GM23338 (cell line): ENCODE data around the gene YWHAH. TPM values are rescaled to one million over a fixed set of nuclear protein-coding genes. Genes with fewer than 3 reads are reported as not detected.

ENCODE experiments used
- ATAC-seq: fragments of 200-7000 bp; cut with Tn5 transposase; 3 replicates; pipeline ENCODE4 v1.9.1; 2020
- DNase-seq: peaks from one replicate; pipeline ENCODE4 v3.0.0-alpha.2; 2015; ENCODE audit warnings: low spot score
- H2AFZ ChIP-seq: fragments of 200-600 bp; sonication (generic); 2 replicates; pipeline ENCODE4 v1.8.0; 2016; ENCODE audit warnings: antibody characterized with exemption, mild to moderate bottlenecking, moderate library complexity
- H3F3A ChIP-seq: fragments of 200-600 bp; sonication (generic); replicated peaks from 2 replicates; pipeline ENCODE4 v1.8.0; 2017; ENCODE audit warnings: antibody characterized with exemption, mixed run types, low read depth
- H3K27ac ChIP-seq: fragments of 200-600 bp; sonication (generic); 2 replicates; pipeline ENCODE4 v1.6.1; 2016; ENCODE audit warnings: low read depth
- H3K27me3 ChIP-seq: fragments of 200-600 bp; sonication (generic); 2 replicates; pipeline ENCODE4 v1.8.0; 2016; ENCODE audit warnings: mild to moderate bottlenecking, mixed run types, moderate library complexity; ENCODE audit not compliant: insufficient read depth
- H3K36me3 ChIP-seq: fragments of 200-600 bp; sonication (generic); 2 replicates; pipeline ENCODE4 v1.8.0; 2016; ENCODE audit warnings: mild to moderate bottlenecking; ENCODE audit not compliant: insufficient read depth
- H3K4me1 ChIP-seq: fragments of 200-600 bp; sonication (generic); 2 replicates; pipeline ENCODE4 v1.8.0; 2016; ENCODE audit warnings: mild to moderate bottlenecking, moderate library complexity; ENCODE audit not compliant: insufficient read depth
- H3K4me2 ChIP-seq: fragments of 200-600 bp; sonication (generic); 2 replicates; pipeline ENCODE4 v1.7.1; 2017; ENCODE audit warnings: mixed run types
- H3K4me3 ChIP-seq: fragments of 200-600 bp; sonication (generic); 2 replicates; pipeline ENCODE4 v1.6.1; 2016; ENCODE audit warnings: mixed run types
- H3K79me2 ChIP-seq: fragments of 200-600 bp; sonication (generic); replicated peaks from 2 replicates; pipeline ENCODE4 v1.8.0; 2017; ENCODE audit warnings: mild to moderate bottlenecking; ENCODE audit not compliant: insufficient read depth
- H3K9me2 ChIP-seq: fragments of 200-600 bp; sonication (generic); 2 replicates; pipeline ENCODE4 v1.8.0; 2017; ENCODE audit not compliant: insufficient read depth
- H4K20me1 ChIP-seq: fragments of 200-600 bp; sonication (generic); replicated peaks from 2 replicates; pipeline ENCODE4 v1.8.0; 2017; ENCODE audit warnings: mild to moderate bottlenecking; ENCODE audit not compliant: insufficient read depth
- H3K27ac Mint-ChIP-seq: 2 replicates; pipeline ENCODE4 v1.8.0; 2020; ENCODE audit warnings: inconsistent platforms, mild to moderate bottlenecking, moderate library complexity, mixed read lengths
- H3K27me3 Mint-ChIP-seq: 3 replicates; pipeline ENCODE4 v1.8.0; 2022; ENCODE audit warnings: low read depth, mild to moderate bottlenecking, moderate library complexity, mixed read lengths, inconsistent platforms; ENCODE audit not compliant: insufficient read depth, poor library complexity
- H3K36me3 Mint-ChIP-seq: 3 replicates; pipeline ENCODE4 v1.8.0; 2021; ENCODE audit warnings: low read depth, mild to moderate bottlenecking, inconsistent platforms, moderate library complexity, mixed read lengths
- H3K4me1 Mint-ChIP-seq: 3 replicates; pipeline ENCODE4 v1.8.0; 2020; ENCODE audit warnings: mild to moderate bottlenecking, inconsistent platforms, mixed read lengths
- H3K4me3 Mint-ChIP-seq: 3 replicates; pipeline ENCODE4 v1.8.0; 2021; ENCODE audit warnings: moderate library complexity, mild to moderate bottlenecking, inconsistent platforms, mixed read lengths
- H3K9me3 Mint-ChIP-seq: 3 replicates; pipeline ENCODE4 v1.8.0; 2020; ENCODE audit warnings: moderate library complexity, mild to moderate bottlenecking, inconsistent platforms, mixed read lengths
- CREB1 ChIP-seq: fragments of 250-450 bp; sonication (Bioruptor Pico); IDR thresholded peaks from 2 replicates; pipeline ENCODE4 v1.5.0; 2020; ENCODE audit warnings: low read depth, mild to moderate bottlenecking, moderate library complexity
- EZH2phosphoT487 ChIP-seq: fragments of 200-600 bp; sonication (generic); IDR thresholded peaks from one replicate; pipeline ENCODE4 v1.8.1; 2018; ENCODE audit warnings: antibody characterized with exemption; ENCODE audit not compliant: unreplicated experiment
- JUNB ChIP-seq: IDR thresholded peaks from one replicate; pipeline ENCODE4 v1.6.1; 2016; ENCODE audit warnings: antibody characterized with exemption; ENCODE audit not compliant: unreplicated experiment
- NANOG ChIP-seq: IDR thresholded peaks from 2 replicates; pipeline ENCODE4 v1.6.1; 2016; ENCODE audit warnings: antibody characterized with exemption, borderline replicate concordance
- REST ChIP-seq: IDR thresholded peaks from one replicate; pipeline ENCODE4 v1.6.1; 2018; ENCODE audit warnings: antibody characterized with exemption; ENCODE audit not compliant: unreplicated experiment
- ZNF114 ChIP-seq: fragments of 250-450 bp; sonication (Bioruptor Pico); IDR thresholded peaks from 2 replicates; pipeline ENCODE4 v1.5.0; 2020; ENCODE audit warnings: mild to moderate bottlenecking, moderate library complexity
- polyA plus RNA-seq: library from polyadenylated mRNA; unstranded; fragments of >200 nt; fragmentation: Nextera tagmentation; extraction: Ambion mirVana; gene quantifications from 2 replicates; pipeline ENCODE4 v1.2.1, GENCODE V29; 2016
- total RNA-seq: library from RNA; depleted of rRNA; stranded (reverse); fragments of >200 nt; shearing (Covaris generic); gene quantifications from 2 replicates; pipeline ENCODE4 v1.2.3, GENCODE V29; 2014
- TF ChIP-seq, protein P1 (sequence below): fragments of 250-450 bp; sonication (Bioruptor Pico); IDR thresholded peaks from 2 replicates; pipeline ENCODE4 v1.5.0; 2020; ENCODE audit warnings: mild to moderate bottlenecking, moderate library complexity

Gene YWHAH
- total and polyA plus RNA-seq, 2 experiments from 2014 or later = 277 to 283 TPM

DNA sequence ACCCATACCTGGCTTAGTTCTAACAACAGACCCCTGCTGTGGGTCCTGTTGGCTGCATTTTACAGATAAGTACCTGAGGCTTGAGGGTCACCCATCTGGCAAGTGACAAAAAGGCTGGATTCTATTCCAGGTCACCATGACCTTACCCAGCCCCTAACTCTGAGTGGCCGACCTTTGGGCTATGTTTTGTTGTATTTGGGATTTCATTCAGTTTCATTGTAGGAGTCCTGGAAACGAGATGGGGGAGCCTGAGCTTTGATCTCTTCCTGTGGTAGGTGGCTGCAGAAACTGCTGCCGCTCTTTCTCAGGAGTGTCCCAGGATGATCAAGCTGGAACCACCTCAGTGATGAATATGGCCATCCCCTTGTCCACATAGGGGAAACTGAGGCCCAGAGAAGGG is 24.6 kb upstream of the YWHAH start (continued):
- TF ChIP-seq, protein P1, sequence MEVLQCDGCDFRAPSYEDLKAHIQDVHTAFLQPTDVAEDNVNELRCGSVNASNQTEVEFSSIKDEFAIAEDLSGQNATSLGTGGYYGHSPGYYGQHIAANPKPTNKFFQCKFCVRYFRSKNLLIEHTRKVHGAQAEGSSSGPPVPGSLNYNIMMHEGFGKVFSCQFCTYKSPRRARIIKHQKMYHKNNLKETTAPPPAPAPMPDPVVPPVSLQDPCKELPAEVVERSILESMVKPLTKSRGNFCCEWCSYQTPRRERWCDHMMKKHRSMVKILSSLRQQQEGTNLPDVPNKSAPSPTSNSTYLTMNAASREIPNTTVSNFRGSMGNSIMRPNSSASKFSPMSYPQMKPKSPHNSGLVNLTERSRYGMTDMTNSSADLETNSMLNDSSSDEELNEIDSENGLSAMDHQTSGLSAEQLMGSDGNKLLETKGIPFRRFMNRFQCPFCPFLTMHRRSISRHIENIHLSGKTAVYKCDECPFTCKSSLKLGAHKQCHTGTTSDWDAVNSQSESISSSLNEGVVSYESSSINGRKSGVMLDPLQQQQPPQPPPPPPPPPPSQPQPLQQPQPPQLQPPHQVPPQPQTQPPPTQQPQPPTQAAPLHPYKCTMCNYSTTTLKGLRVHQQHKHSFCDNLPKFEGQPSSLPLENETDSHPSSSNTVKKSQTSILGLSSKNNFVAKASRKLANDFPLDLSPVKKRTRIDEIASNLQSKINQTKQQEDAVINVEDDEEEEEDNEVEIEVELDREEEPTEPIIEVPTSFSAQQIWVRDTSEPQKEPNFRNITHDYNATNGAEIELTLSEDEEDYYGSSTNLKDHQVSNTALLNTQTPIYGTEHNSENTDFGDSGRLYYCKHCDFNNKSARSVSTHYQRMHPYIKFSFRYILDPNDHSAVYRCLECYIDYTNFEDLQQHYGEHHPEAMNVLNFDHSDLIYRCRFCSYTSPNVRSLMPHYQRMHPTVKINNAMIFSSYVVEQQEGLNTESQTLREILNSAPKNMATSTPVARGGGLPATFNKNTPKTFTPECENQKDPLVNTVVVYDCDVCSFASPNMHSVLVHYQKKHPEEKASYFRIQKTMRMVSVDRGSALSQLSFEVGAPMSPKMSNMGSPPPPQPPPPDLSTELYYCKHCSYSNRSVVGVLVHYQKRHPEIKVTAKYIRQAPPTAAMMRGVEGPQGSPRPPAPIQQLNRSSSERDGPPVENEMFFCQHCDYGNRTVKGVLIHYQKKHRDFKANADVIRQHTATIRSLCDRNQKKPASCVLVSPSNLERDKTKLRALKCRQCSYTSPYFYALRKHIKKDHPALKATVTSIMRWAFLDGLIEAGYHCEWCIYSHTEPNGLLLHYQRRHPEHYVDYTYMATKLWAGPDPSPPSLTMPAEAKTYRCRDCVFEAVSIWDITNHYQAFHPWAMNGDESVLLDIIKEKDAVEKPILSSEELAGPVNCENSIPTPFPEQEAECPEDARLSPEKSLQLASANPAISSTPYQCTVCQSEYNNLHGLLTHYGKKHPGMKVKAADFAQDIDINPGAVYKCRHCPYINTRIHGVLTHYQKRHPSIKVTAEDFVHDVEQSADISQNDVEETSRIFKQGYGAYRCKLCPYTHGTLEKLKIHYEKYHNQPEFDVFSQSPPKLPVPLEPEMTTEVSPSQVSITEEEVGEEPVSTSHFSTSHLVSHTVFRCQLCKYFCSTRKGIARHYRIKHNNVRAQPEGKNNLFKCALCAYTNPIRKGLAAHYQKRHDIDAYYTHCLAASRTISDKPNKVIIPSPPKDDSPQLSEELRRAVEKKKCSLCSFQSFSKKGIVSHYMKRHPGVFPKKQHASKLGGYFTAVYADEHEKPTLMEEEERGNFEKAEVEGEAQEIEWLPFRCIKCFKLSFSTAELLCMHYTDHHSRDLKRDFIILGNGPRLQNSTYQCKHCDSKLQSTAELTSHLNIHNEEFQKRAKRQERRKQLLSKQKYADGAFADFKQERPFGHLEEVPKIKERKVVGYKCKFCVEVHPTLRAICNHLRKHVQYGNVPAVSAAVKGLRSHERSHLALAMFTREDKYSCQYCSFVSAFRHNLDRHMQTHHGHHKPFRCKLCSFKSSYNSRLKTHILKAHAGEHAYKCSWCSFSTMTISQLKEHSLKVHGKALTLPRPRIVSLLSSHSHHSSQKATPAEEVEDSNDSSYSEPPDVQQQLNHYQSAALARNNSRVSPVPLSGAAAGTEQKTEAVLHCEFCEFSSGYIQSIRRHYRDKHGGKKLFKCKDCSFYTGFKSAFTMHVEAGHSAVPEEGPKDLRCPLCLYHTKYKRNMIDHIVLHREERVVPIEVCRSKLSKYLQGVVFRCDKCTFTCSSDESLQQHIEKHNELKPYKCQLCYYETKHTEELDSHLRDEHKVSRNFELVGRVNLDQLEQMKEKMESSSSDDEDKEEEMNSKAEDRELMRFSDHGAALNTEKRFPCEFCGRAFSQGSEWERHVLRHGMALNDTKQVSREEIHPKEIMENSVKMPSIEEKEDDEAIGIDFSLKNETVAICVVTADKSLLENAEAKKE = no peak
- no peak for TF ChIP-seq NANOG

DNA sequence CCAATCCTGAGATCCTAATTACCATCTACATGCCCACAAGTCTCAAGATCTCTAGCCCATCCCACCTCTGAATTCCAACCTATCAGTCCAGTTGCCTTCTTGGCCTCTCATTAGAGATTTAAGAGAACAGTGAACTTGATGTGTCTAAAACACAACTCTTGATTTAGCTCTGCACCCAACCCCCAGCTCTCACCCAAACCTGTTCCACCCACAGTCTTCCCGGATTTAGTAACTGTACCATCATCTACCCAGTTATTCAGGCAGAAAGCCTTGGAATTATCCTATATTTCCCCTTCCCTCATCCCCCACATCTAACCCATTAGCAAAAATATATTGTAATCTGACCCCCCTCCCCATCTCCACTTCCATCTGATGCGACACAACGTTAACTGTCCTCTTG is 24.0 kb upstream of the YWHAH start:
- Histone ChIP-seq H3K4me1 (no peaks in the 10 kb centered on the region; the same call in 1 of the 2 replicates), H3K27ac (no peak overlapping the region), H3F3A (no peaks in the 10 kb centered on the region), H4K20me1 (no peaks in the 10 kb centered on the region), H3K4me2 (no peak overlapping the region), H3K79me2 (no peaks in the 10 kb centered on the region), H3K36me3 (no peaks in the 10 kb centered on the region), H3K27me3 (no peaks in the 10 kb centered on the region), H3K9me2 (0 out of 2 replicates have a peak, but pooled peaks cover 5% of the 10 kb centered on the region), H3K4me3 (no peak overlapping the region), H2AFZ (no peak overlapping the region)
- Mint-ChIP-seq H3K4me1 (no peaks in the 10 kb centered on the region), H3K4me3 (no peak overlapping the region), H3K27me3 (peaks cover 7% of the 10 kb centered on the region), H3K36me3 (no peaks in the 10 kb centered on the region), H3K27ac (no peak overlapping the region), H3K9me3 (no peaks in the 10 kb centered on the region)
- DNase-seq = no peak
- no peak for ATAC-seq
- TF ChIP-seq EZH2phosphoT487 (no peak), JUNB (no peak), REST (no peak), ZNF114 (CRISPR knock-in tag) (no peak), CREB1 (CRISPR knock-in tag) (no peak)
- TF ChIP-seq, protein P1 = no peak
